ENCODE data around the gene SAMD10.
A peak's percentile ranks its signal among the peaks of the same experiment; 100 is the strongest.
"Not testable (repeated sequence)": the region's sequence is repeated elsewhere in the genome, so short reads cannot be mapped to it uniquely, and the experiment has no call there.

Gene SAMD10

GRCh38 chr20:63930971-63931553 lies 48.4 kb downstream of the SAMD10 start:
- no peak overlapping the region for H2BK120ac ChIP-seq (ENCODE audit: low read depth, low read length)
- peaks cover 6% of the 10 kb centered on the region for H3K79me1 ChIP-seq (ENCODE audit: low read length)
- H3K27me3 ChIP-seq (ENCODE audit: insufficient read depth, low read length, poor library complexity), result no peaks in the 10 kb centered on the region
- H3K9ac ChIP-seq (ENCODE audit: low read length), result no peak overlapping the region
- H3K4me2 ChIP-seq (ENCODE audit: low read length), result no peak overlapping the region
- H3K4me3 ChIP-seq (ENCODE audit: low read length), result no peak overlapping the region
- H3K27ac ChIP-seq (ENCODE audit: low read depth, low read length), result no peak overlapping the region
- no peak overlapping the region for H3K18ac ChIP-seq (ENCODE audit: low read length)
- no peak overlapping the region for H3K4ac ChIP-seq (ENCODE audit: low read depth, low read length)
- H4K5ac ChIP-seq (ENCODE audit: low read length), result no peak overlapping the region
- H3K56ac ChIP-seq (ENCODE audit: low read length), result no peak overlapping the region
- H2BK15ac ChIP-seq (replicated peaks; ENCODE audit: low read depth), result no peak overlapping the region
- no peak overlapping the region for H3K23ac ChIP-seq (ENCODE audit: low read length)
- no peak for DNase-seq
- H3K36me3 ChIP-seq (ENCODE audit: control insufficient read depth, insufficient read depth, low read length), result peaks cover 7% of the 10 kb centered on the region
- H2AK5ac ChIP-seq (ENCODE audit: low read length), result no peak overlapping the region
- H4K8ac ChIP-seq (ENCODE audit: low read depth, low read length), result no peak overlapping the region
- H3K79me2 ChIP-seq (ENCODE audit: control insufficient read depth, insufficient read depth, low read length), result peaks cover 4% of the 10 kb centered on the region
- WGBS (ENCODE audit: extremely low coverage, insufficient coverage, low lambda C conversion rate), result no CpG with 5 or more reads among the region's 37 CpGs
- H3K4me1 ChIP-seq (ENCODE audit: control insufficient read depth, low read depth, low read length), result peaks cover 7% of the 10 kb centered on the region
- H2BK5ac ChIP-seq (ENCODE audit: low read length), result no peak overlapping the region

GRCh38 chr20:63929473-63929883 lies 50.0 kb downstream of the SAMD10 start:
- H2BK15ac ChIP-seq (replicated peaks; ENCODE audit: low read depth); H3K27ac ChIP-seq (ENCODE audit: low read depth, low read length); H3K4me1 ChIP-seq (ENCODE audit: control insufficient read depth, low read depth, low read length); H3K79me1 ChIP-seq (ENCODE audit: low read length); H3K9ac ChIP-seq (ENCODE audit: low read length); H3K36me3 ChIP-seq (ENCODE audit: control insufficient read depth, insufficient read depth, low read length); H3K23ac ChIP-seq (ENCODE audit: low read length); H3K27me3 ChIP-seq (ENCODE audit: insufficient read depth, low read length, poor library complexity); H4K5ac ChIP-seq (ENCODE audit: low read length); H3K18ac ChIP-seq (ENCODE audit: low read length); H4K8ac ChIP-seq (ENCODE audit: low read depth, low read length); H3K4ac ChIP-seq (ENCODE audit: low read depth, low read length); H3K4me3 ChIP-seq (ENCODE audit: low read length); H2BK120ac ChIP-seq (ENCODE audit: low read depth, low read length); H2BK5ac ChIP-seq (ENCODE audit: low read length); DNase-seq; H3K4me2 ChIP-seq (ENCODE audit: low read length); H2AK5ac ChIP-seq (ENCODE audit: low read length); H3K56ac ChIP-seq (ENCODE audit: low read length); H3K79me2 ChIP-seq (ENCODE audit: control insufficient read depth, insufficient read depth, low read length): not testable (repeated sequence)
- no CpG with 5 or more reads among the region's 31 CpGs for WGBS (ENCODE audit: extremely low coverage, insufficient coverage, low lambda C conversion rate)

GRCh38 chr20:63929071-63929470 lies 50.4 kb downstream of the SAMD10 start:
- Histone ChIP-seq H3K36me3 (ENCODE audit: control insufficient read depth, insufficient read depth, low read length) (peaks cover 7% of the 10 kb centered on the region), H3K27me3 (ENCODE audit: insufficient read depth, low read length, poor library complexity) (no peaks in the 10 kb centered on the region), H3K56ac (ENCODE audit: low read length) (no peak overlapping the region), H3K9ac (ENCODE audit: low read length) (no peak overlapping the region), H2BK15ac (replicated peaks; ENCODE audit: low read depth) (no peak overlapping the region), H3K79me1 (ENCODE audit: low read length) (peaks cover 8% of the 10 kb centered on the region), H3K4ac (ENCODE audit: low read depth, low read length) (no peak overlapping the region), H2BK5ac (ENCODE audit: low read length) (no peak overlapping the region), H3K4me1 (ENCODE audit: control insufficient read depth, low read depth, low read length) (peaks cover 7% of the 10 kb centered on the region), H2AK5ac (ENCODE audit: low read length) (no peak overlapping the region), H4K8ac (ENCODE audit: low read depth, low read length) (no peak overlapping the region), H3K27ac (ENCODE audit: low read depth, low read length) (no peak overlapping the region), H3K79me2 (ENCODE audit: control insufficient read depth, insufficient read depth, low read length) (peaks cover 4% of the 10 kb centered on the region), H3K18ac (ENCODE audit: low read length) (no peak overlapping the region), H4K5ac (ENCODE audit: low read length) (no peak overlapping the region), H2BK120ac (ENCODE audit: low read depth, low read length) (no peak overlapping the region), H3K4me2 (ENCODE audit: low read length) (no peak overlapping the region), H3K23ac (ENCODE audit: low read length) (no peak overlapping the region), H3K4me3 (ENCODE audit: low read length) (no peak overlapping the region)
- no peak for DNase-seq
- WGBS (ENCODE audit: extremely low coverage, insufficient coverage, low lambda C conversion rate), result no CpG with 5 or more reads among the region's 26 CpGs

GRCh38 chr20:63926298-63926697 lies 53.1 kb downstream of the SAMD10 start:
- Histone ChIP-seq H3K18ac (ENCODE audit: low read length) (no peak overlapping the region), H2BK120ac (ENCODE audit: low read depth, low read length) (no peak overlapping the region), H3K4ac (ENCODE audit: low read depth, low read length) (no peak overlapping the region), H3K9ac (ENCODE audit: low read length) (no peak overlapping the region), H3K79me2 (ENCODE audit: control insufficient read depth, insufficient read depth, low read length) (peaks cover 4% of the 10 kb centered on the region), H4K5ac (ENCODE audit: low read length) (no peak overlapping the region), H3K79me1 (ENCODE audit: low read length) (peaks cover 8% of the 10 kb centered on the region), H4K8ac (ENCODE audit: low read depth, low read length) (no peak overlapping the region), H3K23ac (ENCODE audit: low read length) (peak overlapping the region; percentile 80), H3K36me3 (ENCODE audit: control insufficient read depth, insufficient read depth, low read length) (peaks cover 7% of the 10 kb centered on the region), H3K4me1 (ENCODE audit: control insufficient read depth, low read depth, low read length) (peaks cover 7% of the 10 kb centered on the region), H3K27me3 (ENCODE audit: insufficient read depth, low read length, poor library complexity) (no peaks in the 10 kb centered on the region), H3K56ac (ENCODE audit: low read length) (no peak overlapping the region), H2AK5ac (ENCODE audit: low read length) (no peak overlapping the region), H2BK15ac (replicated peaks; ENCODE audit: low read depth) (no peak overlapping the region), H3K4me3 (ENCODE audit: low read length) (no peak overlapping the region), H3K27ac (ENCODE audit: low read depth, low read length) (no peak overlapping the region), H2BK5ac (ENCODE audit: low read length) (no peak overlapping the region), H3K4me2 (ENCODE audit: low read length) (no peak overlapping the region)
- DNase-seq, result no peak
- no CpG with 5 or more reads among the region's 8 CpGs for WGBS (ENCODE audit: extremely low coverage, insufficient coverage, low lambda C conversion rate)

- no peak overlapping the region for H4K8ac ChIP-seq (ENCODE audit: low read depth, low read length)
- no peak for DNase-seq
- peaks cover 7% of the 10 kb centered on the region for H3K36me3 ChIP-seq (ENCODE audit: control insufficient read depth, insufficient read depth, low read length)
- no peak overlapping the region for H3K27ac ChIP-seq (ENCODE audit: low read depth, low read length)
- H3K56ac ChIP-seq (ENCODE audit: low read length), result no peak overlapping the region
- H3K23ac ChIP-seq (ENCODE audit: low read length), result no peak overlapping the region
- H2BK15ac ChIP-seq (replicated peaks; ENCODE audit: low read depth), result no peak overlapping the region
- peaks cover 8% of the 10 kb centered on the region for H3K79me1 ChIP-seq (ENCODE audit: low read length)
- H3K4me1 ChIP-seq (ENCODE audit: control insufficient read depth, low read depth, low read length), result peaks cover 7% of the 10 kb centered on the region
- no peak overlapping the region for H3K18ac ChIP-seq (ENCODE audit: low read length)
- no peak overlapping the region for H3K9ac ChIP-seq (ENCODE audit: low read length)
- H3K79me2 ChIP-seq (ENCODE audit: control insufficient read depth, insufficient read depth, low read length), result peaks cover 4% of the 10 kb centered on the region
- H3K4me3 ChIP-seq (ENCODE audit: low read length), result no peak overlapping the region
- H2AK5ac ChIP-seq (ENCODE audit: low read length), result no peak overlapping the region
- H4K5ac ChIP-seq (ENCODE audit: low read length), result no peak overlapping the region
- no peak overlapping the region for H2BK120ac ChIP-seq (ENCODE audit: low read depth, low read length)
- H3K4ac ChIP-seq (ENCODE audit: low read depth, low read length), result no peak overlapping the region
- H2BK5ac ChIP-seq (ENCODE audit: low read length), result no peak overlapping the region
- no CpG with 5 or more reads among the region's 9 CpGs for WGBS (ENCODE audit: extremely low coverage, insufficient coverage, low lambda C conversion rate)
- no peak overlapping the region for H3K4me2 ChIP-seq (ENCODE audit: low read length)
- H3K27me3 ChIP-seq (ENCODE audit: insufficient read depth, low read length, poor library complexity), result no peaks in the 10 kb centered on the region
These were observed 55.2 kb downstream of the SAMD10 start for GRCh38 chr20:63924241-63924640.

Measured in mesendoderm (in vitro differentiated cells).